ENCODE results near the gene AQR. TPM values are rescaled to one million over a fixed set of nuclear protein-coding genes. Genes with fewer than 3 reads are reported as not detected.

The AQR gene
- total and polyA plus RNA-seq, 2 of the 13 experiments (the other 11 are each of a cell fraction or from before 2014, with no cell fraction given): 18.7 to 31.3 TPM

GRCh38 chr15:34969340-34970097 is at the start of gene AQR (continued):
- TF ChIP-seq TCF7L2 (IDR thresholded peaks at IDR 0.05; ENCODE audit: low read depth, low read length) (no peak), ZFYVE20 (CRISPR knock-in tag; IDR thresholded peaks at IDR 0.05; ENCODE audit: borderline replicate concordance, low read depth) (no peak), SIN3A (IDR thresholded peaks at IDR 0.05; ENCODE audit: borderline replicate concordance, low read depth, low read length) (no peak; the same call in 1 of the 2 replicates), ZNF350 (CRISPR knock-in tag; IDR thresholded peaks at IDR 0.05; ENCODE audit: borderline replicate concordance, low read depth) (peak; percentile 86; the same call in 1 of the 2 replicates), EEA1 (CRISPR knock-in tag; IDR thresholded peaks at IDR 0.05; ENCODE audit: borderline replicate concordance) (no peak), ZNF326 (CRISPR knock-in tag; IDR thresholded peaks at IDR 0.05; ENCODE audit: borderline replicate concordance) (no peak), DPF2 (CRISPR knock-in tag; IDR thresholded peaks at IDR 0.05; ENCODE audit: borderline replicate concordance, low read depth) (no peak), ZNF589 (CRISPR knock-in tag; conservative IDR thresholded peaks at IDR 0.05) (peak; percentile 86), ZXDC (CRISPR knock-in tag; IDR thresholded peaks at IDR 0.05) (no peak), HNRNPUL1 (IDR thresholded peaks at IDR 0.05; ENCODE audit: low read depth, low read length) (no peak)
- TF ChIP-seq, protein P1, sequence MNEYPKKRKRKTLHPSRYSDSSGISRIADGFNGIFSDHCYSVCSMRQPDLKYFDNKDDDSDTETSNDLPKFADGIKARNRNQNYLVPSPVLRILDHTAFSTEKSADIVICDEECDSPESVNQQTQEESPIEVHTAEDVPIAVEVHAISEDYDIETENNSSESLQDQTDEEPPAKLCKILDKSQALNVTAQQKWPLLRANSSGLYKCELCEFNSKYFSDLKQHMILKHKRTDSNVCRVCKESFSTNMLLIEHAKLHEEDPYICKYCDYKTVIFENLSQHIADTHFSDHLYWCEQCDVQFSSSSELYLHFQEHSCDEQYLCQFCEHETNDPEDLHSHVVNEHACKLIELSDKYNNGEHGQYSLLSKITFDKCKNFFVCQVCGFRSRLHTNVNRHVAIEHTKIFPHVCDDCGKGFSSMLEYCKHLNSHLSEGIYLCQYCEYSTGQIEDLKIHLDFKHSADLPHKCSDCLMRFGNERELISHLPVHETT (CRISPR knock-in tag; conservative IDR thresholded peaks at IDR 0.05): peak; percentile 92
- TF ChIP-seq, protein P2, sequence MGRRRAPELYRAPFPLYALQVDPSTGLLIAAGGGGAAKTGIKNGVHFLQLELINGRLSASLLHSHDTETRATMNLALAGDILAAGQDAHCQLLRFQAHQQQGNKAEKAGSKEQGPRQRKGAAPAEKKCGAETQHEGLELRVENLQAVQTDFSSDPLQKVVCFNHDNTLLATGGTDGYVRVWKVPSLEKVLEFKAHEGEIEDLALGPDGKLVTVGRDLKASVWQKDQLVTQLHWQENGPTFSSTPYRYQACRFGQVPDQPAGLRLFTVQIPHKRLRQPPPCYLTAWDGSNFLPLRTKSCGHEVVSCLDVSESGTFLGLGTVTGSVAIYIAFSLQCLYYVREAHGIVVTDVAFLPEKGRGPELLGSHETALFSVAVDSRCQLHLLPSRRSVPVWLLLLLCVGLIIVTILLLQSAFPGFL (CRISPR knock-in tag; IDR thresholded peaks at IDR 0.05): no peak
- TF ChIP-seq, protein P3, sequence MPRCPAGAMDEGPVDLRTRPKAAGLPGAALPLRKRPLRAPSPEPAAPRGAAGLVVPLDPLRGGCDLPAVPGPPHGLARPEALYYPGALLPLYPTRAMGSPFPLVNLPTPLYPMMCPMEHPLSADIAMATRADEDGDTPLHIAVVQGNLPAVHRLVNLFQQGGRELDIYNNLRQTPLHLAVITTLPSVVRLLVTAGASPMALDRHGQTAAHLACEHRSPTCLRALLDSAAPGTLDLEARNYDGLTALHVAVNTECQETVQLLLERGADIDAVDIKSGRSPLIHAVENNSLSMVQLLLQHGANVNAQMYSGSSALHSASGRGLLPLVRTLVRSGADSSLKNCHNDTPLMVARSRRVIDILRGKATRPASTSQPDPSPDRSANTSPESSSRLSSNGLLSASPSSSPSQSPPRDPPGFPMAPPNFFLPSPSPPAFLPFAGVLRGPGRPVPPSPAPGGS (CRISPR knock-in tag; IDR thresholded peaks at IDR 0.05): no peak
- TF ChIP-seq, protein P4, sequence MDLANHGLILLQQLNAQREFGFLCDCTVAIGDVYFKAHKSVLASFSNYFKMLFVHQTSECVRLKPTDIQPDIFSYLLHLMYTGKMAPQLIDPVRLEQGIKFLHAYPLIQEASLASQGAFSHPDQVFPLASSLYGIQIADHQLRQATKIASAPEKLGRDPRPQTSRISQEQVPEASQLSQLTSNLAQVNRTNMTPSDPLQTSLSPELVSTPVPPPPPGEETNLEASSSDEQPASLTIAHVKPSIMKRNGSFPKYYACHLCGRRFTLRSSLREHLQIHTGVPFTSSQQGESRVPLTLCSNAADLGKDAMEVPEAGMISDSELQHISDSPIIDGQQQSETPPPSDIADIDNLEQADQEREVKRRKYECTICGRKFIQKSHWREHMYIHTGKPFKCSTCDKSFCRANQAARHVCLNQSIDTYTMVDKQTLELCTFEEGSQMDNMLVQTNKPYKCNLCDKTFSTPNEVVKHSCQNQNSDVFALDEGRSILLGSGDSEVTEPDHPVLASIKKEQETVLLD (CRISPR knock-in tag; IDR thresholded peaks at IDR 0.05; ENCODE audit: low read depth): peak; percentile 77
- TF ChIP-seq, protein P5, sequence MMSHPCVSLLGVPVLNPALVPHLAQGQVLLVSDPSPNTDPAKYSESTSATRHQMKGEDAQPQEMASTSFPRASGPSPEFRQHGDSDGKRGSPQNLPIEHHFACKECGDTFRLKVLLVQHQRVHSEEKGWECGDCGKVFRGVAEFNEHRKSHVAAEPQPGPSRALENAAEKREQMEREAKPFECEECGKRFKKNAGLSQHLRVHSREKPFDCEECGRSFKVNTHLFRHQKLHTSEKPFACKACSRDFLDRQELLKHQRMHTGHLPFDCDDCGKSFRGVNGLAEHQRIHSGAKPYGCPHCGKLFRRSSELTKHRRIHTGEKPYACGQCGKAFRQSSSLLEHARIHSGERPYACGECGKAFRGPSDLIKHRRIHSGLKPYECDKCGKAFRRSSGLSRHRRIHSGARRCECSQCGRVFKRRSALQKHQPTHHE (CRISPR knock-in tag; IDR thresholded peaks at IDR 0.05; ENCODE audit: borderline replicate concordance): no peak; the same call in 1 of the 2 replicates
- TF ChIP-seq, protein P6, sequence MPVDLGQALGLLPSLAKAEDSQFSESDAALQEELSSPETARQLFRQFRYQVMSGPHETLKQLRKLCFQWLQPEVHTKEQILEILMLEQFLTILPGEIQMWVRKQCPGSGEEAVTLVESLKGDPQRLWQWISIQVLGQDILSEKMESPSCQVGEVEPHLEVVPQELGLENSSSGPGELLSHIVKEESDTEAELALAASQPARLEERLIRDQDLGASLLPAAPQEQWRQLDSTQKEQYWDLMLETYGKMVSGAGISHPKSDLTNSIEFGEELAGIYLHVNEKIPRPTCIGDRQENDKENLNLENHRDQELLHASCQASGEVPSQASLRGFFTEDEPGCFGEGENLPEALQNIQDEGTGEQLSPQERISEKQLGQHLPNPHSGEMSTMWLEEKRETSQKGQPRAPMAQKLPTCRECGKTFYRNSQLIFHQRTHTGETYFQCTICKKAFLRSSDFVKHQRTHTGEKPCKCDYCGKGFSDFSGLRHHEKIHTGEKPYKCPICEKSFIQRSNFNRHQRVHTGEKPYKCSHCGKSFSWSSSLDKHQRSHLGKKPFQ (CRISPR knock-in tag; IDR thresholded peaks at IDR 0.05; ENCODE audit: insufficient replicate concordance): peak; percentile 20
